HFF-Myc (cell line): ENCODE measurements around the gene VWC2L.

ENCODE experiments used
- DNase-seq: peaks from one replicate; pipeline ENCODE4 v3.0.0-alpha.2; 2011; ENCODE audit warnings: low read depth; ENCODE audit errors: extremely low read depth
- H3K4me3 ChIP-seq: replicated peaks from 2 replicates; pipeline ENCODE4 v1.5.1; 2011; ENCODE audit warnings: low read depth, mild to moderate bottlenecking, control low read depth, low read length
- TF ChIP-seq, protein P1 (sequence below): IDR thresholded peaks from 2 replicates; pipeline ENCODE4 v1.5.1; 2012; ENCODE audit warnings: mild to moderate bottlenecking, low read depth, low read length, control low read depth; ENCODE audit errors: missing control alignments

The VWC2L gene

DNA sequence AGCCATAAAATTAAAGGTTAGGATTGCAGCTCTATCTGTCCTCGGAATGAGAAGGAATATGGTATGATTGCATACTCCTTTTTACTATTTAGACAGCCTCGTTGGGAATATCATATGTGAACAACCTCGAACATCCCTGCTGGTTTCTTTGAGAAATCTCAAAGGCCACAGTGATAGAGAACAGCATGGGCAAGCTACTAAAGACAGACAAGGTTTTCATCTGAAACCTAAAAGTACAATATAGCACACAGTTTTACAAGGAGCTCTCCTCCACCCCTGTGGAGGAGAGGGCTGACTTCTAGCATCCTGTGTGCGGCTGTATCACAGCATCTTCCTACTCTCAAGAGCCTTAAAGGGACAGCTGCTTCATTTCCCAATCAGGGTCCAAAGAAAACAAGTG is 104.3 kb downstream of the VWC2L start:
- DNase-seq: no peak
- TF ChIP-seq, protein P1, sequence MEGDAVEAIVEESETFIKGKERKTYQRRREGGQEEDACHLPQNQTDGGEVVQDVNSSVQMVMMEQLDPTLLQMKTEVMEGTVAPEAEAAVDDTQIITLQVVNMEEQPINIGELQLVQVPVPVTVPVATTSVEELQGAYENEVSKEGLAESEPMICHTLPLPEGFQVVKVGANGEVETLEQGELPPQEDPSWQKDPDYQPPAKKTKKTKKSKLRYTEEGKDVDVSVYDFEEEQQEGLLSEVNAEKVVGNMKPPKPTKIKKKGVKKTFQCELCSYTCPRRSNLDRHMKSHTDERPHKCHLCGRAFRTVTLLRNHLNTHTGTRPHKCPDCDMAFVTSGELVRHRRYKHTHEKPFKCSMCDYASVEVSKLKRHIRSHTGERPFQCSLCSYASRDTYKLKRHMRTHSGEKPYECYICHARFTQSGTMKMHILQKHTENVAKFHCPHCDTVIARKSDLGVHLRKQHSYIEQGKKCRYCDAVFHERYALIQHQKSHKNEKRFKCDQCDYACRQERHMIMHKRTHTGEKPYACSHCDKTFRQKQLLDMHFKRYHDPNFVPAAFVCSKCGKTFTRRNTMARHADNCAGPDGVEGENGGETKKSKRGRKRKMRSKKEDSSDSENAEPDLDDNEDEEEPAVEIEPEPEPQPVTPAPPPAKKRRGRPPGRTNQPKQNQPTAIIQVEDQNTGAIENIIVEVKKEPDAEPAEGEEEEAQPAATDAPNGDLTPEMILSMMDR: no peak
- no peak overlapping the region for H3K4me3 ChIP-seq

- DNase-seq: no peak
- TF ChIP-seq, protein P1: no peak
Observed at GRCh38 chr2:214519258-214519818, 108.5 kb downstream of the VWC2L start.

GRCh38 chr2:214529021-214529420 is 118.2 kb downstream of the VWC2L start:
- TF ChIP-seq, protein P1: no peak
- DNase-seq: no peak
- H3K4me3 ChIP-seq: no peak overlapping the region

More at GRCh38 chr2:214519258-214519818, 108.5 kb downstream of the VWC2L start:
- no peak overlapping the region for H3K4me3 ChIP-seq

DNA sequence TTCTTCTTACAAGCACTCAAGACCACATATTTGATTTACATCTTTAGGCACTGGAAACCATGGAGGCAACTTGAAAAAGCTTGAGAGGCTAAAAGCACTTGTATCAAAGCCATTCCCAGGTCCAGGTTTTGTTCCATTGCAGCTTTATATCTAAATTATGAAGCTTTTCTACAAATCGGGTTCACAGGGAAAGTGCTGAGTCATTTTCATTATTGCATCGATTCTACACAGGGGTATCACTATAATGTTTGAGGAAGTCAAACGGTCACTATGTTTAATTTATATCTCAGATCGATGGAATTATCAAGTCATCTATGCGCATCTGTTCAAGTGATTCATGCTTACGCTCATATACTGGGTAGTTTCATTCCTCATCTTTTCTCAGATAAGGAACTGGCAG is 118.7 kb downstream of the VWC2L start:
- no peak for DNase-seq
- H3K4me3 ChIP-seq: no peak overlapping the region
- TF ChIP-seq, protein P1: no peak

DNA sequence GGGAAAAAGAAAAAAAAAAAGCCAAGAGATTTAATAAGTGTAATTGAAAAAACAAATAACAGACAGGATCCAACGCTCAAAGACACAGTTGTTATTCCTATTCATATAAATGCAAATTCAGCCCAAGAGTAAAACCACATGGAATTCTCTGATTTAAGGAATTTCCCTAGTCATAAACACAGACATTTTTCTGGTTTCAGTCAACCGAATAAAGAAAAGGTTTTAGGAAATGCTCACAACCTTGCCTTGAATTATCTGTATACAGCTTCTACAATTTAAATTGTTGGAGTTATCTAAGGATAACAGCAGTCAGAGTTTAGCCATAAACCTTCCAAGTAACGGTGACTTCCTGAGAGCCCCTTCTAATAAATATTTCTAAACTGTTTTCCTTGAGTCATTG is 122.7 kb downstream of the VWC2L start:
- no peak overlapping the region for H3K4me3 ChIP-seq
- TF ChIP-seq, protein P1: no peak
- DNase-seq: no peak

- no peak overlapping the region for H3K4me3 ChIP-seq
- TF ChIP-seq, protein P1: no peak
- DNase-seq: no peak
Observed at GRCh38 chr2:214536625-214537024, 125.8 kb downstream of the VWC2L start.

GRCh38 chr2:214537929-214538328 is 127.1 kb downstream of the VWC2L start:
- TF ChIP-seq, protein P1: no peak
- no peak for DNase-seq
- H3K4me3 ChIP-seq: no peak overlapping the region
